Right atrium auricular region (tissue), 2 donors: Measurements from ENCODE around the gene SLC26A3. TPM values are rescaled to one million over a fixed set of nuclear protein-coding genes. Genes with fewer than 3 reads are reported as not detected.

Source experiments
- DNase-seq: peaks from one replicate; pipeline ENCODE4 v3.0.0-alpha.2; 2019; ENCODE audit warnings: low spot score
- H3K27ac ChIP-seq, 2 donors: fragments of 200-600 bp; sonication (generic); 1 replicate in 1 of 2; 2 replicates in 1 of 2; pipeline ENCODE4 v1.5.1; 2016 to 2019
- H3K27me3 ChIP-seq, 2 donors: fragments of 200-600 bp; sonication (generic); one replicate each; pipeline versions ENCODE4 v1.5.1 to v1.6.0; 2017 to 2019
- H3K36me3 ChIP-seq: fragments of 200-600 bp; sonication (generic); one replicate; pipeline ENCODE4 v1.5.1; 2016
- H3K4me1 ChIP-seq, 2 donors: fragments of 200-600 bp; sonication (generic); one replicate each; pipeline versions ENCODE4 v1.5.1 to v1.6.0; 2017 to 2019
- H3K4me3 ChIP-seq, 2 donors: fragments of 200-600 bp; sonication (generic); 1 replicate in 1 of 2; 2 replicates in 1 of 2; pipeline ENCODE4 v1.5.1; 2017 to 2019; ENCODE audit warnings: mild to moderate bottlenecking in 1 of 2, moderate library complexity in 1 of 2
- H3K9me3 ChIP-seq, 2 donors: fragments of 200-600 bp; sonication (generic); one replicate each; pipeline ENCODE4 v1.5.1; 2019
- CTCF ChIP-seq, 2 donors: fragments of 200-600 bp; sonication (generic); IDR thresholded peaks; one replicate each; pipeline ENCODE4 v1.5.1; 2019; ENCODE audit warnings: antibody characterized with exemption in 2 of 2
- total RNA-seq, 2 donors: library from RNA; depleted of rRNA; stranded (reverse); fragments of >200 nt; gene quantifications; one replicate each; pipeline ENCODE4 v1.1.0, GENCODE V29; 2016

SLC26A3 gene
- total RNA-seq, 2 donors from 2014 or later = not detected

- Histone ChIP-seq H3K36me3 (no peaks in the 10 kb centered on the region), H3K27me3 (no peaks in the 10 kb centered on the region), H3K4me3 (no peak overlapping the region), H3K9me3 (no peaks in the 10 kb centered on the region), H3K27ac (no peak overlapping the region), H3K4me1 (no peaks in the 10 kb centered on the region)
- no peak for TF ChIP-seq CTCF (IDR thresholded peaks at IDR 0.05)
- DNase-seq = no peak
These were observed 13.4 kb downstream of the SLC26A3 start for GRCh38 chr7:107789647-107790046.

- Histone ChIP-seq H3K4me1 (no peaks in the 10 kb centered on the region), H3K9me3 (no peaks in the 10 kb centered on the region), H3K36me3 (no peaks in the 10 kb centered on the region), H3K4me3 (no peak overlapping the region), H3K27me3 (no peaks in the 10 kb centered on the region), H3K27ac (no peak overlapping the region)
- TF ChIP-seq CTCF (IDR thresholded peaks at IDR 0.05) = no peak
- DNase-seq = no peak
These were observed 14.4 kb downstream of the SLC26A3 start for GRCh38 chr7:107788662-107789061.

- Histone ChIP-seq H3K27me3 (no peaks in the 10 kb centered on the region), H3K36me3 (no peaks in the 10 kb centered on the region), H3K9me3 (no peaks in the 10 kb centered on the region), H3K27ac (no peak overlapping the region), H3K4me1 (no peaks in the 10 kb centered on the region), H3K4me3 (no peak overlapping the region)
- no peak for DNase-seq
- no peak for TF ChIP-seq CTCF (IDR thresholded peaks at IDR 0.05)
These were observed 14.8 kb downstream of the SLC26A3 start for GRCh38 chr7:107788216-107788615.

GRCh38 chr7:107785926-107786325 lies 17.1 kb downstream of the SLC26A3 start:
- no peaks in the 10 kb centered on the region for H3K9me3 ChIP-seq
- H3K27ac ChIP-seq = no peak overlapping the region
- H3K4me1 ChIP-seq = no peaks in the 10 kb centered on the region
- DNase-seq = no peak
- no peak for TF ChIP-seq CTCF (IDR thresholded peaks at IDR 0.05)
- H3K4me3 ChIP-seq = no peak overlapping the region
- no peaks in the 10 kb centered on the region for H3K36me3 ChIP-seq
- no peaks in the 10 kb centered on the region for H3K27me3 ChIP-seq

GRCh38 chr7:107785170-107785569 lies 17.9 kb downstream of the SLC26A3 start:
- TF ChIP-seq CTCF (IDR thresholded peaks at IDR 0.05) = no peak
- H3K27ac ChIP-seq = no peak overlapping the region

GRCh38 chr7:107783648-107784047 lies 19.4 kb downstream of the SLC26A3 start:
- Histone ChIP-seq H3K27ac (no peak overlapping the region), H3K27me3 (no peaks in the 10 kb centered on the region), H3K9me3 (no peaks in the 10 kb centered on the region), H3K4me3 (no peak overlapping the region), H3K4me1 (no peaks in the 10 kb centered on the region), H3K36me3 (no peaks in the 10 kb centered on the region)
- TF ChIP-seq CTCF (IDR thresholded peaks at IDR 0.05) = no peak
- no peak for DNase-seq

More at GRCh38 chr7:107785170-107785569, 17.9 kb downstream of the SLC26A3 start:
- Histone ChIP-seq H3K9me3 (no peaks in the 10 kb centered on the region), H3K4me1 (no peaks in the 10 kb centered on the region), H3K27me3 (no peaks in the 10 kb centered on the region), H3K4me3 (no peak overlapping the region), H3K36me3 (no peaks in the 10 kb centered on the region)
- no peak for DNase-seq
